GM19438 (cell line): ENCODE measurements around the gene BCL2L13.

Source experiments
- ATAC-seq: cut with Tn5 transposase; IDR thresholded peaks from one replicate; pipeline ENCODE4 v1.9.1; 2021; ENCODE audit warnings: low read depth; ENCODE audit not compliant: unreplicated experiment

BCL2L13 gene

DNA sequence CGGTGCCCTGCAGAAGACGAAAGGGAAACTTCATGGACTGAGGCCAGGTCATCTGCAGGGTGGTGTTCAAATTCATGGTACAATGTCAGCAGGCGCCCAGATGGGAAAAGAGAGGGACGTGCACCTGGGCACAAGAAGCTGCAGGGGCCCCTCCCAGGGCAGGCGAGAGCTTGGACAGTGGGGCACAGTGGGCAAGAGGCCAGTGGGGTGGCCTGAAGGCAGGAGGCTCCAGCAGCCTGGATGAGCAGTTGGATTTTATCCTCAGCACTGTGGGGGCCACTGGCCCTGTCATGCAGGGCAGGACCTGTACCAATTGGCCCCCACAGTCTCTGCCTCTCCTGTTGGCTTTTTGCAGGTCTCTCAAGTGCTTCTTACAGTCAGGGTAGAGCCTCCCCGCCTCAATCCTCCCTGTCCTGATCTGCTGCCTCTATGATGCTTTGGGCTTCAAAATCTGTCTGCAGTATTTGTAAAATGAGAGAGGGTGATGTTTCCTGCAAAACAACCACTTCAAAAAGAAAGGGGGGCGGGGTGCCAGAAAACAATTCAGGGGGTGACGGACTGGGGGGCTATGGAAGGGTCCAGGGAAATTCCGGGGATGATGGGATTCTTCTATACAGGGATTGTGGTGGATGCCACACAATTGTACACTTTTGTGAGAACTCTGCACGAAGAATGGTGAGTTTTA lies 137.4 kb downstream of the BCL2L13 start:
- ATAC-seq, result no peak

GRCh38 chr22:17777005-17777716 lies 138.6 kb downstream of the BCL2L13 start:
- ATAC-seq, result peak; percentile 34

DNA sequence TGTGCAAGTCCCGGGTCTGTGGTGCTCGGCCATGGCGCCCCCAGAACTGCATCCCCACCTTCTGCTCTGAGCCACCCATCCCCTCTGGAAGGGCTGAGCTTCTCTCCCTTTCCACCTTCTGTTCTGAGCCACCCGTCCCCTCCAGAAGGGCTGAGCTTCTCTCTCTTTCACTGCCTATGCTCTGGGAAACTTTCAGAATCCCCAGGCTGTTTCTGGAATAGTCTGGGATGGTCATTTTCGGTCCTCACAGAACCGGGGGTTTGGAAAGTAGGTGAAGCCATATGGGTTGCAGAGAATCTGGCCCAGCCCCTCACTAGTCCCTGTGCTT lies 139.1 kb downstream of the BCL2L13 start:
- no peak for ATAC-seq

- no peak for ATAC-seq
Measured at GRCh38 chr22:17778412-17778976, 139.9 kb downstream of the BCL2L13 start.

DNA sequence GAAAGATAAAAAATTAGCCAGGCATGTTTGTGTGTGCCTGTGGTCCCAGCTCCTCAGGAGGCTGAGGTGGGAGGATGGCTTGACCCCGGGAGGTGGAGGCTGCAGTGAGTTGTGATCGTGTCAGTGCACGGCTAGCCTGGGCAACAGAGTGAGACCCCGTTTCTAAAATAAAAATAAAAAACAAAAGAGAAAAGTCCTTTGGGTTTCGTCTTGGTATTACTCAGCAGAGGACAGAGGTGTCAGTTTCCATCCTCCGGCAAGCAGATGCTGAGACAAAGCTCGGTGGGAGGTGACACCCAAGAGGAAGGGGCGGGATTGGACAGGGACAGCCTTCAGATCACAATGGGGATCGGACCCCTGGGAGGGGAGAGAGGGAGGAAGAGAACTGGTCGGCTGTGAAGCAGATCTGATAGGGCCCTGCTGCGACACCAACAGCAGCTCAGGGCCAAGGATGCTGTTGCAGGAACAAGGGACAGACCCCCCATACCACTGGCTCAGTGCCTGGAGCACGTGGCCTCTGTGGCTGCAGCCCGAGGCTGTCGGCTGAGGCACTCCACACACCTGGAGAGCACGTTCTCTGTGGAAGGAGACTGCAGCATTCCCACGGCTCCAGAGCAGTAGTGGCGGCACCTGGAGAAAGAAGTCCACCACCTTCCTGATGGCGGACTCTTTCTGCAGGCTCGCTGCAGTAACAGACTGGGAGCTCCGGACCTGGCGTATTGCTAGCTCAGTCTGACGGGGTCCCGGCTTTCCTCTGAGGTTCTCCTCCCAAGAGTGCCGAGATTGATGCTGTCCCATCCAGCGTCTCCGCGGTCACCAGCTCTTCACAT lies 140.9 kb downstream of the BCL2L13 start:
- no peak for ATAC-seq

DNA sequence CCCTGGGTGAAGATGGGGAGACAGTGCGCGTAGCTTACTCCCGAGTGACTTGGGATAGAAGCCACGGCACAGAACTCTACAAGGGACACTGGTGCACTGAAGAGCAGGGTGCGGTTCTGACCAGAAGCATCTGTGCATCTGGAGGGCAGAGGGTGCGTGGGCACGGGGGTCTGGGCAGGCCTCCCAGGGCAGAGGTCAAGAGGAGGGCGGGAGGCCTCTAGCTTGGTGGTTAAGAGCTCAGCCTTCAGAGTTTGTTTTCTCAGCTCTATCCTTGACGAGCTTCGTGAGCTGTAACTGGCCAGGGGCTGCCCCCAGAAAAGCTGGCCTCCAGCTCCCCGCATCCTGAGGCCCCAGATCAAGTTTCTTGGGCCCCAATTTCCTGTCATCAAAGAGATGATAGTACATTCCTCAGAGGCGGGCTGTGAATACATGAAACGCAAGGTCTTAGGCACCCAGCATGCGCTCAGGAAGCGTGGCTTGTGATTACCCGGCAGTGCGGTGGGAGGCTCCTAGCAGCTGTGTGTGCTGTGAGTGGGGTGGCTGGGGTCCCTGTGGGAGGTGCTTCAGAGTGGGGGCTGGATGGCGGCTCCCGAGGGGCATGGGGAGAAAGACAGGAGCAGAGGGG lies 141.7 kb downstream of the BCL2L13 start:
- ATAC-seq, result no peak
